Measurements from ENCODE around the gene SEMA3E.

GRCh38 chr7:83476511-83477050, 172.4 kb downstream of the SEMA3E start:
- no peak for TF ChIP-seq CTCF (IDR thresholded peaks at IDR 0.05)
- no peak for TF ChIP-seq EP300 (IDR thresholded peaks at IDR 0.05)
- TF ChIP-seq POLR2AphosphoS5 (IDR thresholded peaks at IDR 0.05), result no peak
- TF ChIP-seq POLR2A (IDR thresholded peaks at IDR 0.05), result no peak
